Measurements from ENCODE around the gene TRMT112.

The TRMT112 gene

GRCh38 chr11:64348383-64349024 is 31.1 kb upstream of the TRMT112 start:
- TF ChIP-seq CTCF (conservative IDR thresholded peaks at IDR 0.05; ENCODE audit: low read depth), result no peak
- DNase-seq (ENCODE audit: low spot score), result no peak
- ChIA-PET CTCF (interaction anchor here (0.6 kb wide), 1 partner anchor 877 kb away, joined by 3 read pairs; no protein-coding TSS in a partner anchor), POLR2A (ENCODE audit: low non-redundant PET) (no interaction called here)
- H3K27ac ChIP-seq, result peak overlapping the region; percentile 92

- CTCF ChIA-PET, result interaction anchor here (0.5 to 0.7 kb wide), 2 partner anchors 41 to 104 kb away, joined by 4 read pairs; no protein-coding TSS in a partner anchor
- peak overlapping the region; percentile 92 for H3K27ac ChIP-seq
- no peak for TF ChIP-seq CTCF (conservative IDR thresholded peaks at IDR 0.05; ENCODE audit: low read depth)
- POLR2A ChIA-PET (ENCODE audit: low non-redundant PET), result no interaction called here
- DNase-seq (ENCODE audit: low spot score), result peak; percentile 61
Observed at GRCh38 chr11:64347193-64347867, 30.0 kb upstream of the TRMT112 start.

GRCh38 chr11:64344787-64345186 is 27.4 kb upstream of the TRMT112 start:
- POLR2A ChIA-PET (ENCODE audit: low non-redundant PET), result no interaction called here
- peak overlapping the region; percentile 92 for H3K27ac ChIP-seq
- CTCF ChIA-PET, result interaction anchor here (0.6 to 2.0 kb wide), 3 partner anchors 10 to 27 kb away, joined by 3 to 12 read pairs (median 4); partner anchors contain the start of gene PRDX5
- DNase-seq (ENCODE audit: low spot score), result no peak
- TF ChIP-seq CTCF (conservative IDR thresholded peaks at IDR 0.05; ENCODE audit: low read depth), result no peak

- ChIA-PET POLR2A (ENCODE audit: low non-redundant PET) (interaction anchor here (0.6 kb wide), 1 partner anchor 18 kb away, joined by 6 read pairs; no protein-coding TSS in a partner anchor), CTCF (interaction anchor here (0.6 to 1.6 kb wide), 4 partner anchors 9 to 162 kb away, joined by 3 to 5 read pairs (median 3); no protein-coding TSS in a partner anchor)
- DNase-seq (ENCODE audit: low spot score), result no peak
- H3K27ac ChIP-seq, result peak overlapping the region; percentile 92
- TF ChIP-seq CTCF (conservative IDR thresholded peaks at IDR 0.05; ENCODE audit: low read depth), result no peak; the same call in 1 of the 2 replicates
Observed at GRCh38 chr11:64343767-64344559, 26.6 kb upstream of the TRMT112 start.

- TF ChIP-seq CTCF (conservative IDR thresholded peaks at IDR 0.05; ENCODE audit: low read depth), result no peak
- CTCF ChIA-PET, result interaction anchor here (0.6 to 3.0 kb wide), 12 partner anchors 9 to 657 kb away, joined by 3 to 30 read pairs (median 4); partner anchors contain the start of genes PRDX5 and TRMT112
- POLR2A ChIA-PET (ENCODE audit: low non-redundant PET), result interaction anchor here (0.9 to 1.2 kb wide), 2 partner anchors 9 to 25 kb away, joined by 3 to 9 read pairs; partner anchors contain the start of genes PRDX5 and TRMT112
- DNase-seq (ENCODE audit: low spot score), result no peak
- peak overlapping the region; percentile 92 for H3K27ac ChIP-seq
Observed at GRCh38 chr11:64342869-64343745, 25.7 kb upstream of the TRMT112 start.
